Measurements from ENCODE around the gene CHST11.

The CHST11 gene

GRCh38 chr12:104676636-104677035, 219.9 kb downstream of the CHST11 start:
- no peak for DNase-seq (ENCODE audit: low read depth)

- DNase-seq (ENCODE audit: low read depth): no peak
Measured at GRCh38 chr12:104677441-104678089, 220.8 kb downstream of the CHST11 start.

GRCh38 chr12:104680070-104680469, 223.3 kb downstream of the CHST11 start:
- no peak for DNase-seq (ENCODE audit: low read depth)

DNA sequence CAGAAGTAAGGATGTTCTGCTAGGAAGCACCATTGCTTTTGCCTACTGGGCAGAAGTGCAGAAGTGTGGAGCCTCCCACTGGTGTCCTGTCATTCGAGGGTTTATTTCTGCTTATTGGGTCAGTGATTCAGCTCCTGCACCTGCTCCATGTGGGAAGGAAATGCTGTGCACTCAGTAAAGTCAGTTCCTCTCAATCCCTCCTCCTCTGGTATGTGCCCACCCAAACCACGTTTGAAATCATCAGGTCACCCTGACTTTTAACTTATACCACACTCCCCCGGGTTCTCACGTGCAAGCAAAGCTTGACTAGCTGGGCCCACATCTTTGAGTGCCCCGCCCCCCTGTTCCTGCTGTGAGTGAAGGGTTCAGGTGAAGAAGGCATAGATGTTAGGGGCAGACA, 223.7 kb downstream of the CHST11 start:
- no peak for DNase-seq (ENCODE audit: low read depth)

DNA sequence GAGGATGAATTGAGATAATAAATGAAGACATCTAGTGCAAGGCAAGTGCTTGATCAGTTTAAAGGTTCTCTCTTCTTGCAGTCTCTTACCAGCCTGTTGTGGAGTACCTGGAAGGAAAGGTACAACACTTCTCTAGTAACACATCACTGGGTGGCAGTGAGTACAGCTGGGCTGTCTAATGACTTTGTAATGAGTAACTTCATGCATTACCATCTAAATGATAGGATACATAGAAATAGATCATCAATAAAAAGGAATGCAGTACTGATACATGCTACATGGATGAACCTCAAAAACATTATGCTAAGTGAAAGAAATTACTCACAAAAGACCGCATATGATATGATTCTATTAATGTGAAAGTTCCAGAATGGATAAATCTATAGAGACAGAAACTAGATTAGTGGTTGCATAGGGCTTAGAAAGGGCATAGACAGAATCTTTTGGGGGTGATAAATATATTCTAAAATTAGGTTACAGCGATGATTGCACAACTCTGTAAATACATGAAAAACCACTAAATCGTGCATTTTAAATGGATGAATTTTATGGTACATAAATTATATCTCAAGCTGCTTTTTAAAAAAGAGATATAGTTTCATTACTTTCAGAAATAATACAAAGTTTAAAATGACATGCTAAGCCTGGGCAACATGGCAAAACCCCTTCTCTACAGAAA, 224.4 kb downstream of the CHST11 start:
- DNase-seq (ENCODE audit: low read depth): no peak

GRCh38 chr12:104682790-104683279, 226.1 kb downstream of the CHST11 start:
- DNase-seq (ENCODE audit: low read depth): peak; percentile 71

- DNase-seq (ENCODE audit: low read depth): no peak
Measured at GRCh38 chr12:104683831-104684503, 227.2 kb downstream of the CHST11 start.

GRCh38 chr12:104684884-104685283, 228.1 kb downstream of the CHST11 start:
- DNase-seq (ENCODE audit: low read depth): no peak

- DNase-seq (ENCODE audit: low read depth): no peak
Measured at GRCh38 chr12:104685366-104685765, 228.6 kb downstream of the CHST11 start.

DNA sequence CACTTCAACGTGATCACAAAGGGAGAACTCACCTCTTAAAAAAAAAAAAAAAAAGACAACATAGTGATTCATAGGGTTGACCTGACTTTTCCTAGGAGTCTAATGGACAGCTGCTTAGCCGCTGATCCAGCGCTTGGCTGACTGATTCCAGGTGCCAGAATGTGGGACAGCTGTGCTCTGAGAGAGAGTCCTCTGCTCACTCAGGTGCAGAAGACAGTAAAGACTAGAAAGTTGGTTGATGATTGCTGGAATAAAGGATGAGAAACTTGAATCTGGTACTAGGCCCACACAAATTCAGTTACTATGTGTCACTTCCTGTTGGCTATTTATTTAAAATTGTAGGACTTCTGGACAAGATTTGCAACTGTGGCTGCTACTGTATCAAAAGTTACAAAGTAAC, 229.4 kb downstream of the CHST11 start:
- DNase-seq (ENCODE audit: low read depth): no peak

- DNase-seq (ENCODE audit: low read depth): no peak
Measured at GRCh38 chr12:104687823-104688573, 231.2 kb downstream of the CHST11 start.

DNA sequence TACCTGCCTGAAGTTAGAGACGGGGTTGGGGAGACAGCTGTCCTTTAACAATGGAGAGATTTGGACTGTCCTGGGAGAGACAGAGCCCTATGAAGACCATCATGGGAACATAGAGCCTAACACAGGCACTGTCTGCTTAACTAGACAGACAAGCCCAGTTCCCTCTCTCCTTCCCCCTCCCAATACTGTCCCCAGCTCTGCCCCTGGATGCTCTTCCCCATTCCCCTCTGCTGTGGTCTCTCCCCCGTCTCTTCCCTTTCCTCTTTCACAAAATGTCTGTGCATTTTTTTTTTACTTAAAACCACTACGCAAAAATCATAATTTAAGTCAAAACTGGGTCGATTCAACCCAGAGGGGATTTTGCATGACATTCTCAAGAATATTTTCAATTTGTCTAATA, 232.9 kb downstream of the CHST11 start:
- no peak for DNase-seq (ENCODE audit: low read depth)

DNA sequence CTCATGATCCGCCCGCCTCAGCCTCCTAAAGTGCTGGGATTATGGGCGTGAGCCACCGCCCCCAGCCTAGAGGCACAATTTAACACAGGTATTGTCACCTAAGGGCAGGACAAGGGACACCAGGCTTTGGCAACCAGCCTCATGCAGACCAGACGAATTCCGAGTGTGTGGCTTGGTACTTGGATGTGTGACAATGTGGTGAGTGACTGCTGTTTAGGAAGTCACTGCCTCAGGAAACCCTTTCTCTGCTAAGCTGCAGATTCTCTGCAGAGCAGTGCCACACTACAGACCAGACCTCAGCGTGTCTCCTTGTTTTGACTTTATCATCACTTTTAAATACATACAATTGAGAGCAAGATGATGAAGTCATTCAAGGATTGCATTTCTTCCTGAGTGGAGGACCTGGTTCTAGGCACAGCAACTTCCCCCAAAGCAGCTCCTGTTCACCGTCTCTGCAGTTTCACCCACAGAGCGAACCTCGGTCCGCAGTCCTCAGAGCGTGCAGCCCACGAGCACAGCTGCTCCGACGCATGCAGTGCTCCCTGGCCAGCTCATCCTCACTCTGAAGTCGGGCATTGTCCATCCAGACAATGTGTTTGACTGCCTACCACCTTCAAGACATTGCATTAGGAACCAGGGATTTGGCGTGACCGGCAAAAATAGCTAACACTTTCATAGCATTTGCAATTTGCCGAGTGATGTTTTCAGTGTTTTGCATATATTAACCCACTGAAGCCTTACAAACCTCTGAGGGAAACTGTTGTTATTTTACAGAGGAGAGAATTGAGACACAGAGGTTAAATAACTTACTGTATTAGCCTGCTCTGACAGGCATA, 235.2 kb downstream of the CHST11 start:
- DNase-seq (ENCODE audit: low read depth): no peak

GRCh38 chr12:104692557-104693218, 235.9 kb downstream of the CHST11 start:
- DNase-seq (ENCODE audit: low read depth): no peak

- no peak for DNase-seq (ENCODE audit: low read depth)
Measured at GRCh38 chr12:104693493-104693892, 236.7 kb downstream of the CHST11 start.

DNA sequence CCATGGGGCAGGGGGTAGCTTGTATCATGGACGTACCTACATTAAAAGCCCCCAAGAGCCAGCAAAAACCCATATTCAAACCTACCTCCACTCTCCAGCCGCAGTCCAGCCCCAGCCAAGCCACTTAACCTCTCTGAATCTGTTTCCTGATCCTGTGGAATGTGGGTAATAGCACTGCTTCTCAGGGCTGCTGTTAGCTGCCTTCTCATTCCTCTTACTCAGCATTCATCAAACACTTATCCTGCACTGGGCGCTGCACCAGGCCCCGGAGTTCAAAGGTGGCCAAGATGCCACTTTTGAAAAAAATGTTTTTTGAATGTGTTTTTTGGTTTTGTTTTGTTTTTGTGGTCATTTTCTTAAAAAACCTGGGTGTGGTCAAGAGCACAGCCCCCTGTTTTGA, 237.4 kb downstream of the CHST11 start:
- no peak for DNase-seq (ENCODE audit: low read depth)

- DNase-seq (ENCODE audit: low read depth): no peak
Measured at GRCh38 chr12:104694711-104695110, 238.0 kb downstream of the CHST11 start.

DNA sequence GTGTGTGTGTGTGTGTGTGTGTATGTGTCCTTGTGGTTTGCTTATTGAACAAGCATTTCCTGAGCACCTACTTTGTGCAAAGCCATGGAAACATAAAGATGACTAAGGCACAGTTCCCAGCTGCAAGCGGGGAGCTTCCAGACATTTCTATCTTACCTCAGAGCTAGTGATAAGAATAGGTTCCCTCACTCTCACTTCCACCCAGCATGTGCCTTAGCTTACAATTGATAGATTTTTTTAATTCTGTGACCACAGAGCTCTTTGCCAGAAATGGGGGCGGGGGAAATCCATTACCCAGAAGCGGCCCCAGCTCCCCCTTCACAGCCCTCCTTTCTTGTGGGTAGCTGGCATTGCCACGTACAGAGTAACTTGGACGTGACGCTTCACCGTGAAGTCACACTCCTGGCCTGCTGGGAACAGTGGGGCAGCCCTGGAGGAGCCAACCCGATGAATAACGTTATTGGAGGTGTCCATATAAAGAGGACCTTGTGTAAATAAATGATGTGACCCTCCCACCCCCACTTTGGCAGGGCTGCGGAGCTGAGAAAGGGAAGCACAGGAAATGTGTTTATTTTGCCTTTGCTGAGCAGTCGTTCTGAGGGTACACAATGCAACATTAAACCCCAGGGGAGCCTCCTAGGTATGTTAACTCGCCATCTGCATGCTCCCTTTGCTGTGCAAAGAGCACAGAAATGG, 238.9 kb downstream of the CHST11 start:
- DNase-seq (ENCODE audit: low read depth): peak; percentile 74

DNA sequence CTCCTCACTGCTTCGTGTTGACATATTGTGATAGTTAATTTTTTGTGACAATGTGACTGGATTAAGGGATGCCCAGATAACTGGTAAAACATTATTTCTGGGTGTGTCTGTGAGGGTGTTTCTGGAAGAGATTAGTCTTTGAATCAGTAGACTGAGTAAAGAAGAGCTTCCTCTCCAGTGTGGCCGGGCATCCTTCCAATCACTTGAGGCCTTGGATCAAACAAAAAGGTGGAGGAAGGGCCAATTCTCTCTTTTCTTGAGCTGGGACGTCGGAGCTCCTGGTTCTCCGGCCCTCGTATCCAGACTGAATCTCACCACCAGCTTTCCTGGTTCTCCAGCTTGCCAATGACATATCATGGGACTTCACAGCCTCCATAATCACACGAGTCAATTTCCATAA, 240.4 kb downstream of the CHST11 start:
- no peak for DNase-seq (ENCODE audit: low read depth)

- no peak for DNase-seq (ENCODE audit: low read depth)
Measured at GRCh38 chr12:104698871-104699270, 242.1 kb downstream of the CHST11 start.
